CD14-positive monocyte (primary cell): ENCODE data around the gene SCMH1. TPM values are rescaled to one million over a fixed set of nuclear protein-coding genes. Genes with fewer than 3 reads are reported as not detected.

Experiments
- DNase-seq, 3 donors: peaks; one replicate each; pipeline ENCODE4 v3.0.0-alpha.2; 2011 to 2022
- H2AFZ ChIP-seq: 2 replicates; pipeline ENCODE4 v1.6.0; 2012; ENCODE audit warnings: mild to moderate bottlenecking, low read depth, low read length, inconsistent platforms; ENCODE audit not compliant: insufficient read depth, poor library complexity, severe bottlenecking
- H3K27ac ChIP-seq, 2 donors: 1 replicate in 1 of 2; 2 replicates in 1 of 2; pipeline ENCODE4 v1.5.1; 2012 to 2013; ENCODE audit warnings: low read length in 2 of 2, control low read depth in 1 of 2, inconsistent platforms in 1 of 2, low read depth in 1 of 2, mild to moderate bottlenecking in 1 of 2
- H3K27me3 ChIP-seq, 2 donors: one replicate each; pipeline versions ENCODE4 v1.6.0 to v1.6.1; 2011 to 2013; ENCODE audit warnings: low read length in 2 of 2; ENCODE audit not compliant: control insufficient read depth in 2 of 2, insufficient read depth in 2 of 2
- H3K36me3 ChIP-seq, 2 donors: replicated peaks in 1 of 2; 1 replicate in 1 of 2; 2 replicates in 1 of 2; pipeline versions ENCODE4 v1.5.1 to v1.6.1; 2012 to 2013; ENCODE audit warnings: low read length in 2 of 2, control low read depth in 1 of 2, inconsistent platforms in 1 of 2, mild to moderate bottlenecking in 1 of 2; ENCODE audit not compliant: insufficient read depth in 2 of 2, control insufficient read depth in 1 of 2
- H3K4me1 ChIP-seq, 2 donors: 1 replicate in 1 of 2; 2 replicates in 1 of 2; pipeline versions ENCODE4 v1.5.1 to v1.6.1; 2012 to 2013; ENCODE audit warnings: low read length in 2 of 2, control low read depth in 1 of 2, inconsistent platforms in 1 of 2, mild to moderate bottlenecking in 1 of 2, moderate library complexity in 1 of 2; ENCODE audit not compliant: insufficient read depth in 2 of 2, control insufficient read depth in 1 of 2
- H3K4me2 ChIP-seq: replicated peaks from 2 replicates; pipeline ENCODE3; 2012; ENCODE audit warnings: low read length, moderate library complexity, mild to moderate bottlenecking; ENCODE audit not compliant: poor library complexity, severe bottlenecking; ENCODE audit errors: extremely low read depth
- H3K4me3 ChIP-seq, 3 experiments: fragments of 200-600 bp in 1 of 3; sonication (generic) in 1 of 3; replicated peaks in 1 of 3; 1 replicate in 2 of 3; 2 replicates in 1 of 3; pipeline ENCODE4 v1.5.1; 2011 to 2013; ENCODE audit warnings: low read length in 3 of 3, mild to moderate bottlenecking in 3 of 3, control low read depth in 2 of 3, low read depth in 2 of 3, inconsistent platforms in 1 of 3, moderate library complexity in 1 of 3
- H3K79me2 ChIP-seq: 2 replicates; pipeline ENCODE4 v1.6.0; 2012; ENCODE audit warnings: mild to moderate bottlenecking, control low read depth, inconsistent platforms, low read length, moderate library complexity; ENCODE audit not compliant: insufficient read depth
- H3K9ac ChIP-seq: 2 replicates; pipeline ENCODE4 v1.6.0; 2017; ENCODE audit warnings: low read length, mild to moderate bottlenecking; ENCODE audit not compliant: insufficient read depth, poor library complexity, severe bottlenecking
- H3K9me3 ChIP-seq, 2 donors: replicated peaks in 1 of 2; 1 replicate in 1 of 2; 2 replicates in 1 of 2; pipeline versions ENCODE4 v1.5.1 to v1.6.1; 2012 to 2013; ENCODE audit warnings: low read length in 2 of 2, control low read depth in 1 of 2; ENCODE audit not compliant: control insufficient read depth in 1 of 2, insufficient read depth in 1 of 2
- H4K20me1 ChIP-seq: 2 replicates; pipeline ENCODE4 v1.6.0; 2012; ENCODE audit warnings: mild to moderate bottlenecking, low read length, control low read depth, moderate library complexity; ENCODE audit not compliant: insufficient read depth
- H3K27ac Mint-ChIP-seq, 7 donors: one replicate each; pipeline ENCODE4 v1.8.0; 2020; ENCODE audit warnings: mild to moderate bottlenecking in 7 of 7, mixed read lengths in 7 of 7, moderate library complexity in 6 of 7, inconsistent platforms in 2 of 7
- H3K27me3 Mint-ChIP-seq, 3 donors: one replicate each; pipeline ENCODE4 v1.8.0; 2021 to 2022; ENCODE audit warnings: low read depth in 3 of 3, mild to moderate bottlenecking in 3 of 3, mixed read lengths in 3 of 3, moderate library complexity in 3 of 3, inconsistent platforms in 1 of 3
- H3K36me3 Mint-ChIP-seq, 2 donors: one replicate each; pipeline ENCODE4 v1.8.0; 2020; ENCODE audit warnings: mixed read lengths in 2 of 2, inconsistent platforms in 1 of 2, mild to moderate bottlenecking in 1 of 2
- H3K4me1 Mint-ChIP-seq: one replicate; pipeline ENCODE4 v1.8.0; 2020; ENCODE audit warnings: mild to moderate bottlenecking, mixed read lengths
- H3K4me3 Mint-ChIP-seq, 2 donors: one replicate each; pipeline ENCODE4 v1.8.0; 2020; ENCODE audit warnings: mild to moderate bottlenecking in 2 of 2, mixed read lengths in 2 of 2, moderate library complexity in 1 of 2
- H3K9me3 Mint-ChIP-seq, 7 donors: one replicate each; pipeline ENCODE4 v1.8.0; 2020 to 2022; ENCODE audit warnings: mixed read lengths in 7 of 7, mild to moderate bottlenecking in 6 of 7, moderate library complexity in 6 of 7, inconsistent platforms in 2 of 7
- WGBS: methylation state at CpG from one replicate; pipeline ENCODE4 v1.1.5; 2013; ENCODE audit warnings: missing lambda C conversion rate; ENCODE audit not compliant: insufficient coverage; 5-methylcytosine and 5-hydroxymethylcytosine counted together
- intact Hi-C, 2 donors: fragments of 100-400 bp; cut with micrococcal nuclease; formaldehyde crosslinking; loops; one replicate each; pipeline versions ENCODE4 v1.15.0 to v1.15.1; 2023
- polyA plus RNA-seq, 3 donors: library from polyadenylated mRNA; depleted of rRNA in 1 of 3; unstranded in 2 of 3; stranded (reverse) in 1 of 3; fragments of 300-500 nt in 2 of 3; fragments of >200 nt in 1 of 3; fragmentation: Illumina TruSeq in 2 of 3; gene quantifications; 1 replicate in 2 of 3; 2 replicates in 1 of 3; pipeline ENCODE4 v1.2.3, GENCODE V29; 2012 to 2021
- TF ChIP-seq, protein P1 (sequence below): fragments of 200-600 bp; IDR thresholded peaks from one replicate; pipeline ENCODE4 v1.8.0; 2022; ENCODE audit warnings: antibody characterized with exemption, mild to moderate bottlenecking

The SCMH1 gene
- polyA plus RNA-seq, 3 donors: 0.66 to 12.7 (median 0.74) TPM

- no peaks in the 10 kb centered on the region for H3K9me3 ChIP-seq
- no peaks in the 10 kb centered on the region for H4K20me1 ChIP-seq
- no CpG with 5 or more reads among the region's 1 CpG for WGBS
- no peaks in the 10 kb centered on the region for H3K27me3 ChIP-seq
- DNase-seq: no peak
- Mint-ChIP-seq H3K9me3 (no peaks in the 10 kb centered on the region), H3K4me1 (no peaks in the 10 kb centered on the region), H3K4me3 (no peak overlapping the region), H3K27me3 (no peaks in the 10 kb centered on the region), H3K36me3 (peaks cover 27 to 52% of the 10 kb centered on the region in 2 donors), H3K27ac (no peak overlapping the region)
- H2AFZ ChIP-seq: no peak overlapping the region
- H3K9ac ChIP-seq: no peak overlapping the region
- no peak overlapping the region for H3K4me3 ChIP-seq
- H3K79me2 ChIP-seq: no peaks in the 10 kb centered on the region
- no peak overlapping the region for H3K27ac ChIP-seq
- TF ChIP-seq, protein P1, sequence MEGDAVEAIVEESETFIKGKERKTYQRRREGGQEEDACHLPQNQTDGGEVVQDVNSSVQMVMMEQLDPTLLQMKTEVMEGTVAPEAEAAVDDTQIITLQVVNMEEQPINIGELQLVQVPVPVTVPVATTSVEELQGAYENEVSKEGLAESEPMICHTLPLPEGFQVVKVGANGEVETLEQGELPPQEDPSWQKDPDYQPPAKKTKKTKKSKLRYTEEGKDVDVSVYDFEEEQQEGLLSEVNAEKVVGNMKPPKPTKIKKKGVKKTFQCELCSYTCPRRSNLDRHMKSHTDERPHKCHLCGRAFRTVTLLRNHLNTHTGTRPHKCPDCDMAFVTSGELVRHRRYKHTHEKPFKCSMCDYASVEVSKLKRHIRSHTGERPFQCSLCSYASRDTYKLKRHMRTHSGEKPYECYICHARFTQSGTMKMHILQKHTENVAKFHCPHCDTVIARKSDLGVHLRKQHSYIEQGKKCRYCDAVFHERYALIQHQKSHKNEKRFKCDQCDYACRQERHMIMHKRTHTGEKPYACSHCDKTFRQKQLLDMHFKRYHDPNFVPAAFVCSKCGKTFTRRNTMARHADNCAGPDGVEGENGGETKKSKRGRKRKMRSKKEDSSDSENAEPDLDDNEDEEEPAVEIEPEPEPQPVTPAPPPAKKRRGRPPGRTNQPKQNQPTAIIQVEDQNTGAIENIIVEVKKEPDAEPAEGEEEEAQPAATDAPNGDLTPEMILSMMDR: no peak
- H3K36me3 ChIP-seq: peaks cover 0 to 51% of the 10 kb centered on the region in 2 donors
- no peak overlapping the region for H3K4me2 ChIP-seq
- no peaks in the 10 kb centered on the region for H3K4me1 ChIP-seq
- intact Hi-C loops: no loop called here
These were observed 170.1 kb downstream of the SCMH1 start for GRCh38 chr1:41072051-41072450.

DNA sequence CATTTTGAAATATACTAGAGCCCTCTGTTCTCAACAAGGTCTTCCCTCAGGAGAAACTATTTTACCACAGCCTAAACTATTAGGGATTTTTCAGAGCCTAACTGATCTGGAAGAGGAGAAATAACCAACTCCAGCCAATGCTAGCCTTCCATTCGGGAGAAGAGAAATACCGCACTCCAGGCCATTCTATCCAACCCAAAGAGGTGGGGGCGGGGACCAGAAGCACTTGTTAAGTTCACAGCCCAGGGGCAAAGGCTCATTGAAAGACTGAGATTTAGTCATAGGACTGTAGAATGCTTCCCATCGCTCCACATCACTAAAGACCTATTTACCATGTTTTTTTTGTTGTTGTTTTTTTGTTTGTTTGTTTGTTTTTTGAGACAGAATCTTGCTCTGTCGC lies 185.2 kb downstream of the SCMH1 start:
- Mint-ChIP-seq H3K36me3 (peaks cover 31 to 43% of the 10 kb centered on the region in 2 donors), H3K9me3 (peaks cover 0 to 5% (median 2%) of the 10 kb centered on the region in 7 donors), H3K27ac (no peak overlapping the region), H3K4me3 (no peak overlapping the region), H3K27me3 (no peaks in the 10 kb centered on the region), H3K4me1 (peaks cover 16% of the 10 kb centered on the region)
- H3K36me3 ChIP-seq: peaks cover 5 to 22% of the 10 kb centered on the region in 2 donors
- H3K4me3 ChIP-seq: no peak overlapping the region
- no peaks in the 10 kb centered on the region for H4K20me1 ChIP-seq
- H3K4me1 ChIP-seq: peaks cover 8 to 10% of the 10 kb centered on the region in 2 donors
- H3K79me2 ChIP-seq: no peaks in the 10 kb centered on the region
- peaks cover 0 to 4% of the 10 kb centered on the region in 2 donors for H3K9me3 ChIP-seq
- DNase-seq: no peak
- intact Hi-C loops: no loop called here
- WGBS: no CpG with 5 or more reads among the region's 5 CpGs
- H3K9ac ChIP-seq: no peak overlapping the region
- H3K4me2 ChIP-seq: no peak overlapping the region
- no peak overlapping the region for H2AFZ ChIP-seq
- no peak overlapping the region for H3K27ac ChIP-seq
- TF ChIP-seq, protein P1: no peak
- no peaks in the 10 kb centered on the region for H3K27me3 ChIP-seq
